Activated CD4-positive, alpha-beta T cell treated with anti-CD3 and anti-CD28 coated beads, Interleukin-2, Interleukin-4, amounts not matched to agents 100 ng/mL and 50 ng/mL, durations not matched to agents 16 hours and 8 hours (primary cell): ENCODE measurements around the gene INHBC.
A peak's percentile ranks its signal among the peaks of the same experiment; 100 is the strongest.
"Not testable (repeated sequence)": the region's sequence is repeated elsewhere in the genome, so short reads cannot be mapped to it uniquely, and the experiment has no call there.

Source experiments
- DNase-seq: peaks from one replicate; pipeline ENCODE4 v3.0.0-alpha.2; 2020; ENCODE audit warnings: low spot score

INHBC gene

GRCh38 chr12:57487055-57487596, 52.5 kb downstream of the INHBC start:
- no peak for DNase-seq

DNA sequence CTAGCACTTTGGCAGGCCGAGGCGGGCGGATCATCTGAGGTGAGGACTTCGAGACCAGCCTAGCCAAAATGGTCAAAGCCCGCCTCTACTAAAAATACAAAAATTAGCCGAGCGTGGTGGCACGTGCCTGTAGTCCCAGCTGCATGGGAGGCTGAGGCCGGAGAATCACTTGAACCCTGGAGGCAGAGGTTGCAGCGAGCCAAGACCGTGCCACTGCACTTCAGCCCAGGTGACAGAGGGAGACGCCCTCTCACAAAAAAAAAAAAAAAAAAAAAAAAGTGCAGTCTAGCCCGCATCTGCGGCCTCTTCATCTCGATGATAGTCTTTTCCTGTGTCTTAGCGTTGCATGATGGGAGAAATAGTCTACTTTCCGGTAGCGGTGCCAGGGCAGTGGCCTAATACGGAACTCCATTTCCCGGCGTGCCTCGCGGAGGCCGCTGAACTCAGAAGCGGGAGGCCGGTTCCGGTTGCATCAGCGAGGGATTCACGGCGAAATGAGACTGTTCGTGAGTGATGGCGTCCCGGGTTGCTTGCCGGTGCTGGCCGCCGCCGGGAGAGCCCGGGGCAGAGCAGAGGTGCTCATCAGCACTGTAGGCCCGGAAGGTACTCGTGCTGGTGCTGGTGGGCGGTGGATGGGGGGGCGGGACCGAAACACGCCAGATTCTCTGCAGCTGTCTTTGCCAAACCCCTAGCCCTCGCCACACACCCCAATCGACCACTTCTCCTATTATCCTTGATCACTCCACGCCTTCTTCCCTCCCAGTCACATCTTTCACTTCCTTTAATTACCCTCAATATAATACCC, 53.2 kb downstream of the INHBC start, which contains the start of gene MARS1:
MARS1 (plus strand) TSS at position 472 of the 805 bp plus-strand sequence; CDS start at position 495, 23 bp downstream.
- DNase-seq = peak; percentile 97

DNA sequence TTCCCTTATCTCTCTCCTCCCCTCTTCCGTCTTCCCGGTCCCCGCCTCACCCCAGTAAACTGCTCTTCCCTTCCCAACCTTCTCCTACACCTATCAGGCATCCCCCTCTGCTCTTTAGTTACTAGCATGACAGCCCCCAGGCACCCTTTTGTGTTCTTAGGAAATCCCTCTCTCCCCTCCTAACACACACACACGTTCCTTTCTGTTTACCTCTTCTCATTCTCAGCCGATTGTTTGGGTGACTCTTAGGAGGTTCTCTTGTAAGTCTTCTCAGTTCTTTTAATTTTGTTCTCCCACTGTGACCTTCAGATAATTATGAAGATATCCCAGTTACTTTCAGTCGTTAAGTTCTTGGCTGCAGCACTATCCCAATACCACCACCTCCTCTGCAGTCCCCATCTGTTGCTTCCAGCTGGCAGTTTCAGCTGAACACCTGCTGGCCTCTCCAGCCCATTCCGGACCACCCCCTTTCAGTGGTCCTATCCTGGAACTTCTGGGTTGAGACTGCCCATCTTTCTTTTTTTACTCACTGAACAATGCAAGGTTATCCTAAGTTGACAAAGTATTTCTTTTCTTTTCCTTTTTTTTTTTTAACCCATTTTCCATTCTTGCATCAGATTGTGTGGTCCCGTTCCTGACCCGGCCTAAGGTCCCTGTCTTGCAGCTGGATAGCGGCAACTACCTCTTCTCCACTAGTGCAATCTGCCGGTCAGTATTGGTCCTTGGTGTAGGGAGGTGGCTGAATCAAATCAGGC, 54.0 kb downstream of the INHBC start:
- no peak for DNase-seq

- DNase-seq = no peak
Observed at GRCh38 chr12:57489157-57489641, 54.6 kb downstream of the INHBC start.

DNA sequence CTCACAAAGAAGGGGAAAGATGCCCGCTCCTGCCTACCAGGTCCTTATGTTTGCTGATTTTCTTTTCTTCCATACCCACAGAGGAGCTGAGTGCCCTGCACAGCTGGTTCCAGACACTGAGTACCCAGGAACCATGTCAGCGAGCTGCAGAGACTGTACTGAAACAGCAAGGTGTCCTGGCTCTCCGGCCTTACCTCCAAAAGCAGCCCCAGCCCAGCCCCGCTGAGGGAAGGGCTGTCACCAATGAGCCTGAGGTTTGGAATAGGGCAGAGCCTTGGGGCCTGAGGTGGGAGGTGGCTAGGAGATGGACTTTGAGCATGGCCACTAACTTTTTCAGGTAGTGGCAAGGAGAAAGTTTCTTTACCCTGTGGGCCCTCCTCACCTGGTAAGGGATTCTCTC, 55.5 kb downstream of the INHBC start:
- DNase-seq = no peak

DNA sequence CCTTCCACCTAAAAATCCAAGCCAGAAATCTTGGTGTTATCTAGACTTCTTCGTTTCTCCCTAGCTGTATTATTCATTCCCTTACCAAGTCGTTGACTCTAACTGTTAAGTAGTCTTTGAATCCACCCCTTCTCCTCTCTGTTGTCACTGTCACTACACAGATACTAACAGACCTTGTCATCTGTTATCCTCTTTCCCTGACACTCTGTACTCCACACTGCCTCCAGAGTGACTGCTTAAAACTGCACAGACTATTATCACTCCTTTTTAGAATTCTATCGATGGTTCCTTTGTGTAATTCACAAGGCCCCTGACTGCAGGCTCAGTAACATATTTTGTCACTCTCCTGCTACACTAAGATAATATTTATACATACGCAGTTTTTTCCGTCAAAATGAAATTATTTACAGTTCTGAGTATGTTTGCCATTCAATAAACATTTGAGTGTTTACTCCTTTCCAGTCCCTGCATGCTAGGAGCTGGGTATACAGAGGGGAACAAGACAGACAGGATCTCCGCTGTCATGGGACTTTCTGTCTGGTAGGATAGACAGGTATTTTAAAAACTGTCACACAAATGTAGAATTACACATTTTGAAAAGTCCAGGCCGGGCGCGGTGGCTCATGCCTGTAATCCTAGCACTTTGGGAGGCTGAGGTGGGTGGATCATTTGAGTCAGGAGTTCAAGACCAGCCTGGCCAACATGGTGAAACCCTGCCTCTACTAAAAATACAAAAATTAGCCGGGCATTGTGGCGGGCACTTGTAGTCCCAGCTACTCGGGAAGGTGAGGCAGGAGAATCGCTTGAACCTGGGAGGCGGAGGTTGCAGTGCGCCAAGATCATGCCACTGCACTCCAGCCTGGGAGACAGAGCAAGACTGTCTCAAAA, 57.1 kb downstream of the INHBC start:
- DNase-seq = no peak

- DNase-seq = not testable (repeated sequence)
Observed at GRCh38 chr12:57495051-57495701, 60.6 kb downstream of the INHBC start.

DNA sequence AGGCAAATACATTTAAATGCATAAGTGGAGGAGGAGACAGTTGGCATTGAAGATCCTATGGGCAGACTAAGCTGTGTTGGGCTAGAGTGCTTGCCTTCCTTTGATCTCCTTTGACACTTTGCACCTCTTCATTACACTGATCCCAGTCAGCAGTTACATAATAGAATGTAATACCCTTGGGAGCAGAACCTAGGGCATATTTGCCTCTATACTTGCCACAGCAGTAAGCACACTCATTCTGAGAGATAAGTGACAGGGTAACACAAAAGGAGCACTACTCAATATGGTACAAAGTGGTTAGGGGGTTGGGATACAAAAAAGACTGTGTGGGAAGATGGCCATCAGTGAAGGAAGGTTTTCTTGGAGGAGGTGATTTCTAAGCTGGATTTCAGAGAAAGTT, 62.2 kb downstream of the INHBC start:
- no peak for DNase-seq

DNA sequence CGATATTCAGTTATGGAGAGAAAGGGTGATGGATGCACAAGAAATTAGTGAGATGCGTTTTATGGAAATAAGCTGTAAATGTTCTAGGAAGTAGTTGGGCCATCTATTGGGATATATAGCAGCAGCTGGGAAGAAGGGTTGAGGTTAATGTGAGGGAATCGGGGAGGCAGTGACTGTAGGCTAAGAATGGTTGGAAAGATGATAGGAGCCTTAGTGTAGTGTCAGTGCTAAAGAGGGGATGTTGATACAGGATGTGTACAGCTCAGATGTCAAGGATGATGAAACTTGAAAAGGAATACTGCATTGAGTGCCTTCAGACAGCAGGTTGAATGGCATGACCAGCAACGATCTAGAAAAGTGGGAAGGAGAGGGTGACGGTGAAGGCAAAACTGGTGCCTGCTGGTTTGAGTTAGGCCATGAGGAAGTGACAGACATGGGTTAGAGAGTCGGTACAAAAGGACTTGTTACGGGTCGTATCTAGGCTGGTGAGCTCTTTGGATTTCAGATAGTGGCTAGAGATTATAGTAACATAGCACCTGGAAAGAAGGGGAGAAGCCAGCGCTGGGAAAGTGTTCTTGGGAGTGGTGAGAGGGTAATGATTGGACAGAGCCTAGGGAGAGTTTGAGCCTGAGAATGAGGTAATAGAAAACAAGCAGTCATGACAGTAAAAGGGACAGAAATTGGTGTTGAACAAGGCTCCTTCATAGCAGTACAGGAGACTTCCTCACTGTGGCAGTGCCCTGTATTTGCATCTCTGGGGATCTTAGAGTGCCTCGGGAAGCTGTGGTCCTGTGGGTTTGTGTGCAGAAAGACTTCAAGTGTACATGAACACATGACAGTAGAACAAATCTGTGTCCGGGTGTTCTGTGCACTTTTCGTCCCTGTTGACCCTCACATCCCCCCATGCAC, 62.9 kb downstream of the INHBC start:
- DNase-seq = no peak

DNA sequence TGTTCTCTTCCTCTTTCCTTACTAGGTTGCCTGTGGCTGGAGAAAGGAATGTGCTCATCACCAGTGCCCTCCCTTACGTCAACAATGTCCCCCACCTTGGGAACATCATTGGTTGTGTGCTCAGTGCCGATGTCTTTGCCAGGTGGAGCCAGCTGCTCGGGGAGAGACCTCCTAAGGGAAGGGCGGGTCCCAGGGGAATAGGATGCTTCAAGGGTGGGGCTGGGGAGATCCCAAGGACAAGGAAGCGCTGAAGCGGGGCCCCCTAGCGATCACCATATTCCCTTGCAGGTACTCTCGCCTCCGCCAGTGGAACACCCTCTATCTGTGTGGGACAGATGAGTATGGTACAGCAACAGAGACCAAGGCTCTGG, 63.5 kb downstream of the INHBC start:
- no peak for DNase-seq

GRCh38 chr12:57498571-57498970, 64.0 kb downstream of the INHBC start:
- DNase-seq = no peak

- no peak for DNase-seq
Observed at GRCh38 chr12:57500213-57500612, 65.6 kb downstream of the INHBC start.
